COLO668 (cell line): ENCODE measurements around the gene CDH9.

Experiments used
- DNase-seq: peaks from one replicate; lab custom pipeline; 2025; ENCODE audit not compliant: unreplicated experiment; lab: John Stamatoyannopoulos, UW

Gene CDH9

GRCh38 chr5:26843677-26844076 is 194.7 kb downstream of the CDH9 start:
- no peak for DNase-seq

DNA sequence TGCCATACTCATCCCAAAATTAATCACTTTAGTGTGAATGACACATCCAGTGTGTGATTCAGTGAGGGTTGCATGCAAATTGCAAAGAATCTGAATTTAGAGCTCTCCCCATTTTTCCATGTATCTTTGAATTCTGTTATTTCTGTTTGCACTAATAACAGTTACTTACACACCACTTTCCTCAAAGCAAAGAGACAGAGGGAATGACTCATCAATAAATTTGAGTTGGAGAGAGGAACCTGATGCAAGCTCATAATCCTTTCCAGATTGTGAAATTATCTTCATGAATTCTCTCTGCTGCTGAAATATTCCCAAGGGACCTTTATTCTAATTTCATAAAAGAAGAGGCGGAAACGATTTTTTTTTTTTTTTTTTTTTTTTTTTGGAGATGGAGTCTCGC is 204.8 kb downstream of the CDH9 start:
- no peak for DNase-seq
